GM23338 (cell line): ENCODE measurements around the gene TRIM24. TPM values are rescaled to one million over a fixed set of nuclear protein-coding genes. Genes with fewer than 3 reads are reported as not detected.

ENCODE experiments used
- ATAC-seq: fragments of 200-7000 bp; cut with Tn5 transposase; 3 replicates; pipeline ENCODE4 v1.9.1; 2020
- DNase-seq: peaks from one replicate; pipeline ENCODE4 v3.0.0-alpha.2; 2015; ENCODE audit warnings: low spot score
- H2AFZ ChIP-seq: fragments of 200-600 bp; sonication (generic); 2 replicates; pipeline ENCODE4 v1.8.0; 2016; ENCODE audit warnings: antibody characterized with exemption, mild to moderate bottlenecking, moderate library complexity
- H3F3A ChIP-seq: fragments of 200-600 bp; sonication (generic); replicated peaks from 2 replicates; pipeline ENCODE4 v1.8.0; 2017; ENCODE audit warnings: antibody characterized with exemption, mixed run types, low read depth
- H3K27ac ChIP-seq: fragments of 200-600 bp; sonication (generic); 2 replicates; pipeline ENCODE4 v1.6.1; 2016; ENCODE audit warnings: low read depth
- H3K27me3 ChIP-seq: fragments of 200-600 bp; sonication (generic); 2 replicates; pipeline ENCODE4 v1.8.0; 2016; ENCODE audit warnings: mild to moderate bottlenecking, mixed run types, moderate library complexity; ENCODE audit not compliant: insufficient read depth
- H3K36me3 ChIP-seq: fragments of 200-600 bp; sonication (generic); 2 replicates; pipeline ENCODE4 v1.8.0; 2016; ENCODE audit warnings: mild to moderate bottlenecking; ENCODE audit not compliant: insufficient read depth
- H3K4me1 ChIP-seq: fragments of 200-600 bp; sonication (generic); 2 replicates; pipeline ENCODE4 v1.8.0; 2016; ENCODE audit warnings: mild to moderate bottlenecking, moderate library complexity; ENCODE audit not compliant: insufficient read depth
- H3K4me2 ChIP-seq: fragments of 200-600 bp; sonication (generic); 2 replicates; pipeline ENCODE4 v1.7.1; 2017; ENCODE audit warnings: mixed run types
- H3K4me3 ChIP-seq: fragments of 200-600 bp; sonication (generic); 2 replicates; pipeline ENCODE4 v1.6.1; 2016; ENCODE audit warnings: mixed run types
- H3K79me2 ChIP-seq: fragments of 200-600 bp; sonication (generic); replicated peaks from 2 replicates; pipeline ENCODE4 v1.8.0; 2017; ENCODE audit warnings: mild to moderate bottlenecking; ENCODE audit not compliant: insufficient read depth
- H3K9me2 ChIP-seq: fragments of 200-600 bp; sonication (generic); 2 replicates; pipeline ENCODE4 v1.8.0; 2017; ENCODE audit not compliant: insufficient read depth
- H4K20me1 ChIP-seq: fragments of 200-600 bp; sonication (generic); replicated peaks from 2 replicates; pipeline ENCODE4 v1.8.0; 2017; ENCODE audit warnings: mild to moderate bottlenecking; ENCODE audit not compliant: insufficient read depth
- H3K27ac Mint-ChIP-seq: 2 replicates; pipeline ENCODE4 v1.8.0; 2020; ENCODE audit warnings: inconsistent platforms, mild to moderate bottlenecking, moderate library complexity, mixed read lengths
- H3K27me3 Mint-ChIP-seq: 3 replicates; pipeline ENCODE4 v1.8.0; 2022; ENCODE audit warnings: low read depth, mild to moderate bottlenecking, moderate library complexity, mixed read lengths, inconsistent platforms; ENCODE audit not compliant: insufficient read depth, poor library complexity
- H3K36me3 Mint-ChIP-seq: 3 replicates; pipeline ENCODE4 v1.8.0; 2021; ENCODE audit warnings: low read depth, mild to moderate bottlenecking, inconsistent platforms, moderate library complexity, mixed read lengths
- H3K4me1 Mint-ChIP-seq: 3 replicates; pipeline ENCODE4 v1.8.0; 2020; ENCODE audit warnings: mild to moderate bottlenecking, inconsistent platforms, mixed read lengths
- H3K4me3 Mint-ChIP-seq: 3 replicates; pipeline ENCODE4 v1.8.0; 2021; ENCODE audit warnings: moderate library complexity, mild to moderate bottlenecking, inconsistent platforms, mixed read lengths
- H3K9me3 Mint-ChIP-seq: 3 replicates; pipeline ENCODE4 v1.8.0; 2020; ENCODE audit warnings: moderate library complexity, mild to moderate bottlenecking, inconsistent platforms, mixed read lengths
- CREB1 ChIP-seq: fragments of 250-450 bp; sonication (Bioruptor Pico); IDR thresholded peaks from 2 replicates; pipeline ENCODE4 v1.5.0; 2020; ENCODE audit warnings: low read depth, mild to moderate bottlenecking, moderate library complexity
- CTCF ChIP-seq, 2 experiments: fragments of 200-600 bp in 1 of 2; sonication (generic) in 1 of 2; conservative IDR thresholded peaks; 2 replicates each; pipeline versions ENCODE4 v1.5.1 to v1.6.1; 2016 to 2017; ENCODE audit warnings: antibody characterized with exemption in 2 of 2, low read depth in 2 of 2, mild to moderate bottlenecking in 2 of 2, moderate library complexity in 1 of 2
- STAT1 ChIP-seq: IDR thresholded peaks from one replicate; pipeline ENCODE4 v1.6.1; 2016; ENCODE audit warnings: antibody characterized with exemption; ENCODE audit not compliant: unreplicated experiment
- ZNF114 ChIP-seq: fragments of 250-450 bp; sonication (Bioruptor Pico); IDR thresholded peaks from 2 replicates; pipeline ENCODE4 v1.5.0; 2020; ENCODE audit warnings: mild to moderate bottlenecking, moderate library complexity
- ZNF462 ChIP-seq: fragments of 250-450 bp; sonication (Bioruptor Pico); IDR thresholded peaks from 2 replicates; pipeline ENCODE4 v1.5.0; 2020; ENCODE audit warnings: mild to moderate bottlenecking, moderate library complexity
- polyA plus RNA-seq: library from polyadenylated mRNA; unstranded; fragments of >200 nt; fragmentation: Nextera tagmentation; extraction: Ambion mirVana; gene quantifications from 2 replicates; pipeline ENCODE4 v1.2.1, GENCODE V29; 2016
- total RNA-seq: library from RNA; depleted of rRNA; stranded (reverse); fragments of >200 nt; shearing (Covaris generic); gene quantifications from 2 replicates; pipeline ENCODE4 v1.2.3, GENCODE V29; 2014

The TRIM24 gene
- total and polyA plus RNA-seq, 2 experiments from 2014 or later: 67.0 to 120 TPM

- DNase-seq: no peak
- Histone ChIP-seq H3K79me2 (no peaks in the 10 kb centered on the region), H4K20me1 (no peaks in the 10 kb centered on the region), H3K9me2 (no peaks in the 10 kb centered on the region; the same call in 1 of the 2 replicates), H3K36me3 (peaks cover 34% of the 10 kb centered on the region), H3K27me3 (no peaks in the 10 kb centered on the region), H2AFZ (no peak overlapping the region), H3F3A (0 out of 2 replicates have a peak, but pooled peaks cover 5% of the 10 kb centered on the region), H3K27ac (no peak overlapping the region), H3K4me3 (no peak overlapping the region), H3K4me2 (no peak overlapping the region), H3K4me1 (peaks cover 25% of the 10 kb centered on the region)
- Mint-ChIP-seq H3K27me3 (peaks cover 1% of the 10 kb centered on the region), H3K9me3 (peaks cover 86% of the 10 kb centered on the region), H3K36me3 (peaks cover 80% of the 10 kb centered on the region), H3K4me3 (no peak overlapping the region), H3K4me1 (peaks cover 15% of the 10 kb centered on the region), H3K27ac (no peak overlapping the region)
- no peak for ATAC-seq
- no peak for TF ChIP-seq CREB1
- no peak for TF ChIP-seq CTCF (conservative IDR thresholded peaks at IDR 0.05; ENCODE audit: low read depth in 2 of 2)
- no peak for TF ChIP-seq ZNF462 (CRISPR knock-in tag)
- TF ChIP-seq ZNF114 (CRISPR knock-in tag): no peak
- no peak for TF ChIP-seq STAT1
These were observed 28.5 kb upstream of the TRIM24 start for GRCh38 chr7:138431517-138431916.
